K562 (cell line): Measurements from ENCODE around the gene DCUN1D3. TPM values are rescaled to one million over a fixed set of nuclear protein-coding genes. Genes with fewer than 3 reads are reported as not detected.

Experiments
- ARID1B ChIP-seq: fragments of 450-650 bp; IDR thresholded peaks from 2 replicates; pipeline ENCODE4 v1.6.1; 2016; ENCODE audit warnings: antibody characterized with exemption, mild to moderate bottlenecking, inconsistent platforms
- ARID3A ChIP-seq: IDR thresholded peaks from 2 replicates; pipeline ENCODE4 v1.6.1; 2012; ENCODE audit warnings: low read depth, low read length, improper control_type of control experiment, borderline replicate concordance
- ATF1 ChIP-seq, 2 experiments: fragments of 450-650 bp in 1 of 2; IDR thresholded peaks; 2 replicates each; pipeline ENCODE4 v1.6.1; 2016; ENCODE audit warnings: missing compliant biosample characterization in 1 of 2, missing genetic modification characterization in 1 of 2
- CEBPG ChIP-seq, 3 experiments: fragments of 200-800 bp in 1 of 3; sonication (Bioruptor generic) in 1 of 3; sonication (generic) in 1 of 3; formaldehyde crosslinking in 1 of 3; IDR thresholded peaks in 2 of 3; conservative IDR thresholded peaks in 1 of 3; 2 replicates each; pipeline versions ENCODE4 v1.6.1 to v1.8.0; 2016 to 2022; ENCODE audit warnings: missing compliant biosample characterization in 2 of 3, missing genetic modification characterization in 2 of 3, mild to moderate bottlenecking in 1 of 3, missing genetic modification reagents in 1 of 3
- EP300 ChIP-seq: IDR thresholded peaks from 2 replicates; pipeline ENCODE4 v1.6.1; 2012; ENCODE audit warnings: low read length, improper control_type of control experiment
- ETV6 ChIP-seq, 3 experiments: fragments of 150-350 bp in 1 of 3; sonication (generic) in 1 of 3; formaldehyde crosslinking in 1 of 3; IDR thresholded peaks; 2 replicates each; pipeline versions ENCODE4 v1.6.1 to v1.8.0; 2014 to 2022; ENCODE audit warnings: borderline replicate concordance in 2 of 3, low read depth in 2 of 3, antibody characterized with exemption in 1 of 3, low read length in 1 of 3, mild to moderate bottlenecking in 1 of 3, missing genetic modification reagents in 1 of 3
- FOSL1 ChIP-seq: fragments of 200-800 bp; sonication (Bioruptor generic); conservative IDR thresholded peaks from 2 replicates; pipeline ENCODE4 v1.6.1; 2016; ENCODE audit warnings: missing genetic modification characterization, missing compliant biosample characterization
- JUN ChIP-seq, 2 experiments: sonication (generic) in 1 of 2; formaldehyde crosslinking in 1 of 2; IDR thresholded peaks; 2 replicates each; pipeline versions ENCODE4 v1.6.1 to v1.8.0; 2012 to 2022; ENCODE audit warnings: borderline replicate concordance in 2 of 2, mild to moderate bottlenecking in 2 of 2, improper control_type of control experiment in 1 of 2, low read depth in 1 of 2, low read length in 1 of 2, missing genetic modification reagents in 1 of 2
- NFIC ChIP-seq: fragments of 450-650 bp; IDR thresholded peaks from 2 replicates; pipeline ENCODE4 v1.6.1; 2017; ENCODE audit warnings: mild to moderate bottlenecking, inconsistent platforms
- PTTG1 ChIP-seq: fragments of 450-650 bp; IDR thresholded peaks from 2 replicates; pipeline ENCODE4 v1.6.1; 2016; ENCODE audit warnings: low read depth, mild to moderate bottlenecking, missing genetic modification characterization, missing compliant biosample characterization
- RBM15 ChIP-seq: fragments of 200-400 bp; formaldehyde crosslinking; IDR thresholded peaks from 2 replicates; pipeline ENCODE4 v1.6.1; 2018; ENCODE audit warnings: mild to moderate bottlenecking, low read length, moderate library complexity; ENCODE audit not compliant: insufficient read depth
- SAFB2 ChIP-seq: fragments of 200-400 bp; formaldehyde crosslinking; IDR thresholded peaks from 2 replicates; pipeline ENCODE4 v1.6.1; 2018; ENCODE audit warnings: borderline replicate concordance, low read length, low read depth, moderate library complexity; ENCODE audit not compliant: severe bottlenecking
- SMARCA4 ChIP-seq: fragments of 450-650 bp; IDR thresholded peaks from 2 replicates; pipeline ENCODE4 v1.6.1; 2016
- SMARCE1 ChIP-seq: fragments of 450-650 bp; IDR thresholded peaks from 2 replicates; pipeline ENCODE4 v1.7.1; 2016; ENCODE audit warnings: mild to moderate bottlenecking
- SRSF1 ChIP-seq: fragments of 200-400 bp; formaldehyde crosslinking; IDR thresholded peaks from 2 replicates; pipeline ENCODE4 v1.6.1; 2017; ENCODE audit warnings: mild to moderate bottlenecking, low read depth, low read length, moderate library complexity
- ZBTB33 ChIP-seq: sonication (generic); formaldehyde crosslinking; IDR thresholded peaks from 2 replicates; pipeline ENCODE4 v1.8.1; 2023; ENCODE audit warnings: mild to moderate bottlenecking, missing genetic modification reagents
- ZNF280A ChIP-seq: fragments of 450-650 bp; IDR thresholded peaks from 2 replicates; pipeline ENCODE4 v1.6.1; 2018; ENCODE audit warnings: mild to moderate bottlenecking, low read depth; ENCODE audit not compliant: partially characterized antibody
- ZNF696 ChIP-seq: fragments of 250-450 bp; sonication (Bioruptor Pico); conservative IDR thresholded peaks from 2 replicates; pipeline ENCODE4 v1.4.0; 2020; ENCODE audit warnings: mild to moderate bottlenecking, moderate library complexity
- polyA plus RNA-seq, 8 experiments: library from polyadenylated mRNA; depleted of rRNA in 4 of 8; stranded (reverse) in 5 of 8; unstranded in 3 of 8; fragments of >200 nt; fragmentation: Nextera tagmentation in 2 of 8; fragmentation: Illumina TruSeq in 1 of 8; extraction: Ambion mirVana in 2 of 8; extraction: Trizol in 1 of 8; gene quantifications; 2 replicates each; pipeline versions ENCODE4 v1.2.1 to v1.2.3, GENCODE V29; 2011 to 2014; ENCODE audit warnings: inconsistent platforms in 1 of 8, missing spikeins in 1 of 8
- total RNA-seq, 7 experiments: library from RNA; depleted of rRNA in 6 of 7; stranded (reverse); fragments of >200 nt in 6 of 7; fragmentation: Illumina TruSeq in 2 of 7; extraction: Trizol in 2 of 7; gene quantifications; 2 replicates each; pipeline versions ENCODE4 v1.2.1 to v1.2.3, GENCODE V29; 2011 to 2021; ENCODE audit warnings: low replicate concordance in 1 of 7
- TF ChIP-seq, protein P1 (sequence below), 2 experiments: fragments of 450-650 bp in 1 of 2; sonication (generic) in 1 of 2; formaldehyde crosslinking in 1 of 2; IDR thresholded peaks in 1 of 2; conservative IDR thresholded peaks in 1 of 2; 2 replicates each; pipeline versions ENCODE4 v1.6.1 to v1.8.1; 2016 to 2023; ENCODE audit warnings: mild to moderate bottlenecking in 2 of 2, moderate library complexity in 2 of 2, inconsistent platforms in 1 of 2, missing genetic modification reagents in 1 of 2

Gene DCUN1D3
- total and polyA plus RNA-seq, 9 of the 15 experiments (the other 6 are each of a cell fraction or from before 2014, with no cell fraction given): 1.0 to 4.7 (median 2.2) TPM

DNA sequence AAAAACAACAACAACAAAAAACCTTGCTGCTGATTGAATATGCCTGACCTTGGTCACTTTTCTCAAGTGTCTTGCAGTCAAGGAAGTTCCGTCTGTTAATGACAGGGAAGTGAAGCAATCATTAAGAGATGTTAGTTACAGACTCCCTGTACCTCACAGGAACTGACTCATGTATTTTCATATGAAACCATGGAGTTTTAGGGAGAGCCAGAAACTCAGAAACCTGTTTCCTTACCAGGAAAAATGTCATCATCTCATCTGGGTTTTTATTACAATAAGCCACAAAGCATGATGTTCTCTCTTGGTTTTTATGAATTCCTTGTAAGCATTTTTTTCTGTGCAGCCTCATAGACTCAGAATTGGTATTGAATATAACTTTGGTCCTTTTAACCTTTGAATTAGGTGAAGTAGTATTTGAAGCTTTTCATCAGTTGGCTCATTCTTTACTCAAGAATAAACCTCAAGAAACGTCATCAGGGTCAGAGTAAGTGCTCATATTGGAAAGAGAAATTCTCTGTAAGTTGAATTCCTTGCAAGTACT lies 10.7 kb upstream of the DCUN1D3 start (continued):
- TF ChIP-seq EP300: peak; percentile 69
- TF ChIP-seq PTTG1 (tag): peak; percentile 33; the same call in 1 of the 2 replicates
- TF ChIP-seq FOSL1 (tag): peak; percentile 85
- TF ChIP-seq RBM15: no peak
- TF ChIP-seq ATF1 (CRISPR knock-in tag; IDR thresholded peaks at IDR 0.05): no peak
- TF ChIP-seq ATF1 (tag; IDR thresholded peaks at IDR 0.05): 0 out of 2 replicates have a peak, but pooled peaks have one; percentile 10
- peak; percentile 93 for TF ChIP-seq CEBPG (CRISPR knock-in tag; IDR thresholded peaks at IDR 0.05)
- TF ChIP-seq CEBPG (tag; conservative IDR thresholded peaks at IDR 0.05 in 1 of 2, IDR thresholded peaks at IDR 0.05 in 1 of 2): peak; percentile 98 to 99
- TF ChIP-seq SAFB2: no peak
- no peak for TF ChIP-seq NFIC
- TF ChIP-seq SRSF1: no peak
- no peak for TF ChIP-seq ZNF280A
- TF ChIP-seq ARID3A: peak; percentile 19; the same call in 1 of the 2 replicates
- peak; percentile 74 to 93; a peak in 3 of 4 replicates for TF ChIP-seq ETV6 (IDR thresholded peaks at IDR 0.05; ENCODE audit: borderline replicate concordance in 1 of 2, low read depth in 2 of 2, low read length in 1 of 2)
- no peak for TF ChIP-seq ETV6 (CRISPR knock-in tag; IDR thresholded peaks at IDR 0.05; ENCODE audit: borderline replicate concordance)
- no peak for TF ChIP-seq ZNF696 (CRISPR knock-in tag)
- peak; percentile 51; the same call in 1 of the 2 replicates for TF ChIP-seq ARID1B
- no peak for TF ChIP-seq ZBTB33 (CRISPR knock-in tag)
- TF ChIP-seq JUN (IDR thresholded peaks at IDR 0.05; ENCODE audit: borderline replicate concordance, low read depth, low read length): peak; percentile 62; the same call in 1 of the 2 replicates
- TF ChIP-seq JUN (CRISPR knock-in tag; IDR thresholded peaks at IDR 0.05; ENCODE audit: borderline replicate concordance): no peak
- peak; percentile 70; the same call in 1 of the 2 replicates for TF ChIP-seq SMARCA4
- TF ChIP-seq, protein P1, sequence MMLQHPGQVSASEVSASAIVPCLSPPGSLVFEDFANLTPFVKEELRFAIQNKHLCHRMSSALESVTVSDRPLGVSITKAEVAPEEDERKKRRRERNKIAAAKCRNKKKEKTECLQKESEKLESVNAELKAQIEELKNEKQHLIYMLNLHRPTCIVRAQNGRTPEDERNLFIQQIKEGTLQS (IDR thresholded peaks at IDR 0.05): peak; percentile 87
- TF ChIP-seq, protein P1 (CRISPR knock-in tag; conservative IDR thresholded peaks at IDR 0.05): no peak
- TF ChIP-seq SMARCE1: peak; percentile 45; the same call in 1 of the 2 replicates
